HG03066 (cell line): ENCODE results near the gene CACNG4.

Experiments used
- ATAC-seq: cut with Tn5 transposase; IDR thresholded peaks from one replicate; pipeline ENCODE4 v1.9.1; 2021; ENCODE audit warnings: low read depth; ENCODE audit not compliant: unreplicated experiment

The CACNG4 gene

GRCh38 chr17:66963909-66964771 is at the start of gene CACNG4:
Gene CACNG4 (plus strand): TSS chr17:66964707. CDS start chr17:66964912, 205 bp downstream.
- ATAC-seq = no peak

DNA sequence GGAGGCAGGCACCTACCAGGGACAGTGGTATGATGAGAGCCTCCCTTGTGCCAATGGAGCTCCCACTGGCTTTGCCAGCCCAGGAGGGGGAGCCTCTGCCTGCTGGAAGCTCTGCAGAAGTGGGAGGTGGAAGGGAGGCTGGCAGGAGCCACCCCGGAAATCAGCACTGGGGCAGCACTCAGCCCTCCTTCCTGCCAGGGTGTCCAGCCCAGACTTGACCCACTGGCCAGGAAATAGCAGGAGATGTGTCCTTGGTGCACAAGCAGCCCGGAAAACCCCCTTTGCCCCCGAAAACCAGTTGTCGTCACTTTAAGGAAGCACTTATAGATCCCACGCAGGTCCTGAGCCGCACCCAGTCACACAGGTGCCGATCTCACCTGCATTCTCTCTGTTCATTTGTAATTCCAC is 49.3 kb upstream of the CACNG4 start:
- no peak for ATAC-seq

GRCh38 chr17:66915792-66916191 is 48.7 kb upstream of the CACNG4 start:
- no peak for ATAC-seq

- ATAC-seq = no peak
These were observed 47.6 kb upstream of the CACNG4 start for GRCh38 chr17:66916946-66917345.

- ATAC-seq = no peak
These were observed 45.6 kb upstream of the CACNG4 start for GRCh38 chr17:66918896-66919295.

DNA sequence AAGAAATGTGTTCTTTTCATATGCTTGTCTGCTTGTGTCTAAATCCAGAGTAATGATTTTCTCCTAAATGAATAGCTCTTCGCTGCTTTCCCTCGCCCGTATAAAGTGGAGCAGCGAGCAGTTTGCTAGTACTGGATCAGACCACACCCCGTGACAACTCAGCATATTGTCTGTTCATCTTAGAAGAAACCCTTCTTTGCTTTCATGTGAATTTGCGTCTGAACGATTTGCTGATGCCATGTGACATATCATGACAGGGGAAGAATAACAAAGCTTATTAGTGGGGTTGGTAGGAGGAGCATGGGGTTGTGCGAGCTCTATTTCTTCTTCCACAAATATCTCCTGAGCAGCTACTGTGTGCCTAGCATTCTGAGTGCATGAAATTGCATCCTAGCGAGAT is 44.1 kb upstream of the CACNG4 start:
- ATAC-seq = no peak

- ATAC-seq = no peak
These were observed 43.6 kb upstream of the CACNG4 start for GRCh38 chr17:66920950-66921349.

GRCh38 chr17:66923886-66924285 is 40.6 kb upstream of the CACNG4 start:
- ATAC-seq = no peak

GRCh38 chr17:66925811-66926500 is 38.6 kb upstream of the CACNG4 start:
- no peak for ATAC-seq

DNA sequence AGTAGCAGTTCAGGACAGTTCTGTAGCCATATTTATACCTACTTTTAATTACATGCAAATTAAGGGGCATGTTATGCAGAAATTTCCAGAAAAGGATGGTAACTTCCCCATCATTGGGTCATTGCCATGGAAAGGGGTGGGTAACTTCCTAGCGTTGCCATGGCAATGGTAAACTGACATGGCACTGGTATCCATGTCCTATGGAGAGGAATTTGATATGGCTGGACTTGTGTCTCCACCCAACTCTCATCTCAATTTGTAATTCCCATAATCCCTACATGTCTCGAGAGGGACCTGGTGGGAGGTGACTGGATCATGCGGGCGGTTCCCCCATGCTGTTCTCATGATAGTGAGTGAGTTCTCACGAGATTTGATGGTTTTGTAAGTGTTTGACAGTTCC is 35.6 kb upstream of the CACNG4 start:
- no peak for ATAC-seq

GRCh38 chr17:66929591-66929990 is 34.9 kb upstream of the CACNG4 start:
- no peak for ATAC-seq

GRCh38 chr17:66930933-66931332 is 33.6 kb upstream of the CACNG4 start:
- no peak for ATAC-seq

GRCh38 chr17:66932311-66932710 is 32.2 kb upstream of the CACNG4 start:
- ATAC-seq = no peak

DNA sequence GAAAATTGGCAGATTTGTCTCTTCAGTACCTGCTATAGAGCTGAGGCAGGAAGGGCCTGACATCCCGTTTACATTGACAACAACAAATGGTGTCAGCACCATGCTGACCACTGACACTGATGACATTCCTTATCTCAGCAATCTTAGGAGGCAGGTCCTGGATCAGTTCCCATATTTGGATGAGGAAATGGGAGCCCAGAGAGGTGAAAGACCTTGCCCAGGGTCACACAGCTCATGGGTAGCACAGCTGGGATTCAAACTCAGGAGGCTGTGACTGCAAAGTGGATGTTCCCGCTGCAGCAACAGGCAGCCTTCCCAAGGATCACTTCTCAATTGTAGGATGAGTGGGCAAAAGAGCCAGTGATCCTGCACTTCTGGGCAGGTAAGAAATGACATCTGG is 30.5 kb upstream of the CACNG4 start:
- no peak for ATAC-seq

GRCh38 chr17:66935717-66936116 is 28.8 kb upstream of the CACNG4 start:
- ATAC-seq = no peak

GRCh38 chr17:66938656-66939055 is 25.9 kb upstream of the CACNG4 start:
- ATAC-seq = no peak

DNA sequence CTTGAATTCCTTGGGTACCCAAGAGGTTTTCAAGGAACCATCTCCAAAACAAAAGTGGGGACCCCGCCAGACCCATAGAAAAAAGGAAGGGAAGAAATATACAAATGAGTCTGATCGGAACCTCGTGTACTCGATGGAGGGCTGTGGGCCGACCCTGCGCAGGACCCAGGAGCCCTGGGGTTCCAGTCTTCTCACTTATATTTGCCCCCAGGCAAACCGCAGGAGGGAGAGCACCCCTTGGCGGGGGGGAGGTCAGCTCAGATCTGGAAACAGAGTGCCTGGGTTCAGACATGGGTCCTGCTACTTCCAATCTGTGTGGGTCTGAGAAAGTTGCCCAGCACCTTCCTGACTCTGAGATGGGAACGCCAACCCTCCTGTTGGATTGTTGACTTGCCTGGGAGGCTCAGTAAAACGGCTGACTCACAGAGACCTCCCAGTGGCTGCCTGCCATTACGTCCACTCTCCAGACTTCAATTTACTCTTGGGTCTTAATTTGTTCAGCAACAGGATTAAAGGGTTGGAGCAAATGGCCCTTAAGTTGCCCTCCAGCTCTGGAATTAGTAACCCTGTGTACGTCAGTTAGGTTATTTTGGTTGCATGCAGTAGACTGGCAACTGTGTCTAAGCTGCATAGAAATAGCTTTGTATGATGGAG is 24.9 kb upstream of the CACNG4 start:
- no peak for ATAC-seq

- no peak for ATAC-seq
These were observed 23.3 kb upstream of the CACNG4 start for GRCh38 chr17:66941249-66941648.

GRCh38 chr17:66941773-66942450 is 22.6 kb upstream of the CACNG4 start:
- ATAC-seq = no peak

DNA sequence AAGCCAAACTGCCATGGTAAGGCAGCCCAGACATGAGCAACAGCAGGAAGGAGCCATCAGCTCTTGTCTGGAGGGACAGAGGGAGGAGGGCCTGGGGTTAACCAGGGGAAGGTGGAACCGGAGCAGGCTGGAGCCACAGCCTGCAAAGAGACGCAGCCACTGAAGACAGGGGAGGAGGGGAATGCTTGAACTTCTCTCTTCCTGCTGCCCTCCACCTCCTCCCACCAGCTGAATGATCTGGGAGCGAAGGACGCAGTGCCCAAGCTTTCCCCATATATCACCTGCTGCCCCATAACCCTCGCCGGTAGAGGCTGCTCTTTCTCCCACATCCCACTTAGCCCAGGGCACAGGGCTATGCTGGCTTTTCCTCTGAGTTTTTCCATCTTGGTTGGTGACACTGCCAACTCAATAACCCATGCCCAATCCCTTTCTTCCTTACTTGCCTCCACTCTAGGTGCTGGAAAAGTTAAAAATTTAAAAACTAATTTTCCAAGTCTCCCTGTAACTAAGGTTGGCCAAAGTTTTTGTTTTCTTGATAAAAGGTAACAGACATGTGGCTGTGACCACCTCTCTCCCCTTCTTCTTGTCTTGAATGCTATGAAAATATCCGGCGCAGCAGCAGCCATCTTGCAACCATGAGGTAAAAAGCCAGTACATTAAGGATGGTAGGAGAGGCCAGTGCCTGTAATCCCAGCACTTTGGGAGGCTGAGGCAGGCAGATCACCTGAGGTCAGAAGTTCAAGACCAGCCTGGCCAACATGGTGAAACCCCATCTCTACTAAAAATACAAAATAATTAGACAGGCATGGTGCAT is 21.8 kb upstream of the CACNG4 start:
- ATAC-seq = no peak
